Epithelial cell of esophagus (primary cell): ENCODE results near the gene GABRA4.

Experiments used
- DNase-seq: peaks from one replicate; pipeline ENCODE4 v3.0.0; 2010; ENCODE audit warnings: low read depth
- H3K4me3 ChIP-seq: 2 replicates; pipeline ENCODE4 v1.5.1; 2011; ENCODE audit warnings: mild to moderate bottlenecking, low read length, control low read depth
- TF ChIP-seq, protein P1 (sequence below): IDR thresholded peaks from 2 replicates; pipeline ENCODE4 v1.5.1; 2011; ENCODE audit warnings: low read depth, mild to moderate bottlenecking, low read length, control low read depth, inconsistent platforms; ENCODE audit not compliant: insufficient read depth; ENCODE audit errors: missing control alignments

Gene GABRA4

DNA sequence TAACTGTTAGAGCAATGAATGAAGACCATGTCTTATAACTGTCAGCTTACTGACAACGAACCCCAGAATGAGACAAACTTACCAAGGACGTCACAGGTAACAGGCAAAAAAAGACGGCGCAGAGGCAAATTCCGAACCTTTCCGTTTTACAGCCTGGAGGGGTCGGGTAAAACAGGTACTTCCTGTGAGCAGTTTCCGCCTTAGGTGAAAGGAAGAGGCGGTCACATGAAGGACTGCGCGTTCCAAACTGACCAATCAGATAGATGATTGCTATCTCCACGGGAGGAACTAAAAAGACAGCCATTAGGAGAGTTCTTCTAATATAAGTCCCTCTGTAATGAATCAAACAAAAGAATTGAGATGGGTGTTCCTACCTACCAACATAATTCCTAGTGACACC is 84.3 kb downstream of the GABRA4 start, which contains the start of gene COX7B2:
Gene COX7B2 (minus strand): TSS at position 168 of the 400 bp plus-strand sequence. CDS start 174,053 bp downstream, outside the sequence.
- DNase-seq, result no peak
- no peak within 1 kb of the TSS for H3K4me3 ChIP-seq
- TF ChIP-seq, protein P1, sequence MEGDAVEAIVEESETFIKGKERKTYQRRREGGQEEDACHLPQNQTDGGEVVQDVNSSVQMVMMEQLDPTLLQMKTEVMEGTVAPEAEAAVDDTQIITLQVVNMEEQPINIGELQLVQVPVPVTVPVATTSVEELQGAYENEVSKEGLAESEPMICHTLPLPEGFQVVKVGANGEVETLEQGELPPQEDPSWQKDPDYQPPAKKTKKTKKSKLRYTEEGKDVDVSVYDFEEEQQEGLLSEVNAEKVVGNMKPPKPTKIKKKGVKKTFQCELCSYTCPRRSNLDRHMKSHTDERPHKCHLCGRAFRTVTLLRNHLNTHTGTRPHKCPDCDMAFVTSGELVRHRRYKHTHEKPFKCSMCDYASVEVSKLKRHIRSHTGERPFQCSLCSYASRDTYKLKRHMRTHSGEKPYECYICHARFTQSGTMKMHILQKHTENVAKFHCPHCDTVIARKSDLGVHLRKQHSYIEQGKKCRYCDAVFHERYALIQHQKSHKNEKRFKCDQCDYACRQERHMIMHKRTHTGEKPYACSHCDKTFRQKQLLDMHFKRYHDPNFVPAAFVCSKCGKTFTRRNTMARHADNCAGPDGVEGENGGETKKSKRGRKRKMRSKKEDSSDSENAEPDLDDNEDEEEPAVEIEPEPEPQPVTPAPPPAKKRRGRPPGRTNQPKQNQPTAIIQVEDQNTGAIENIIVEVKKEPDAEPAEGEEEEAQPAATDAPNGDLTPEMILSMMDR, result no peak

DNA sequence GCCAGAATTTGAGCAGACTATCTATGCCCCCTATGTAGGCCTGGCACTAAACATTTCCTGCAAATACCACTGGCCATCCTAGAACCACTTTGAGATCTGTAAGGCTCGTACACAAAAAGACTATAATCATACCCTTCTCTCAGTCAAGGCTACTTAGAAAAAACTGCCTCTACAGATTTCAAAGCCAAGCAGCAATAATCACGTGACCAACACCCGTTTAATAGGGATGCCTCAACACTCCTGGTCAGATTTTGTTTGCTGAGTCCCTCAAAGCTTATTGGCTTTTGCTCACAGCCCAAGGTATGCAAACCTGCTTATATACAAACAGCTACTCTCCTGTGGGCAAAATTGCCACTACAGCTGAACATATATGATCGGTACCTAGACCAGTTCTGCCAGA is 85.2 kb downstream of the GABRA4 start:
- DNase-seq, result no peak
- H3K4me3 ChIP-seq, result no peak overlapping the region
- TF ChIP-seq, protein P1, result no peak

DNA sequence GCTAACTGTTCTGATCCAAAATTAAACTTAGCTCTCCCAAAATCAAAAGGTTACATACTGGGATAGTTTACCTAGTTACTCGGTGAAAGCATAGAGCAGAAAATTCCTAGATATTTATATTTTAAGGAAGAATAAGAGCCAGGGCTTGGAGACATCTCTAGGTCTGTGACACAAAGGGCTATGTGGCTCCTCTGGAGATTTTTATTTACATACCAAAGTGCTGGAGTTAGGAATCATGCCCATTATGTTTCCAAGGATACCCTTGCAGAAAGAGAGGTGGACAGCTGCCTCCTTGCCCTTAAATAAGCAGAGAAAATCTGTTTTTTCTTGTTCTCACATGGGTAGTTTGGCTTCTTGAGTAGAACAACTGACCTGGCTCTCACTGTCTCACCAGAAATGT is 93.3 kb downstream of the GABRA4 start:
- H3K4me3 ChIP-seq, result no peak overlapping the region
- TF ChIP-seq, protein P1, result no peak
- no peak for DNase-seq

DNA sequence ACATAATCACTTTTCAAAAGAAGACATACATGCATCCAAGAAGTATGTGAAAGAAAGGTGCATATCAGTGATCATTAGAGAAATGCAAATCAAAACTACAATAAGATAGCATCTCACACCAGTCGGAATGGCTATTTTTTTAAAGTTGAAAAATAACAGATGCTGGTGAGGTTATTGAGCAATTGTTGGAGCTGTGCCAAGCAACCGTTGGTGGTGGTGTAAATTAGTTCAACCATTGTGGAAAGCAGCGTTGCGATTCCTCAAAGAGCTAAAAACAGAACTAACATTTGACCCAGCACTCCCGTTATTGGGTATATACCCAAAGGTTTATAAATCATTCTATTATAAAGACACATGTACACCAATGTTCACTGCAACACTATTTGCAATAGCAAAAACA is 98.6 kb downstream of the GABRA4 start:
- TF ChIP-seq, protein P1, result no peak
- no peak for DNase-seq
- H3K4me3 ChIP-seq, result no peak overlapping the region

DNA sequence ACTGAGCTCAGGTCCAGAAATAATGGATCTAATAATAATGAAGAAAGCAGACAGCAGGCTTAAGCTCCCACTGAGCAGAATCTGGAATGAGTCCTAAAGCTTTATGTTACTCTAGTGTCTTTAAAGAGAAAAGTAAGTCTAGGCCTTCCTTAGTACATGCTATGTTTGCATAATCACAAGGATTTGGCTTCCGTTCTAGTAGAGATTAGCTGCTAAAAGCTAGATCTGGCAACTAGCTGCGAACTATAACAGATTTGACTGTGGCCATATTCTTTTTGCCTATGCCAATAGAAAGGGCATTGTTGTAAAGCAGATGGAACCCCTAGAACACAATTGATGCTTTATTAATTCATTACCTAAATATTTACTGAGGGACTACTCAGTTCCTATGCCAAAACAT is 103.3 kb downstream of the GABRA4 start:
- TF ChIP-seq, protein P1, result no peak
- DNase-seq, result no peak
- H3K4me3 ChIP-seq, result no peak overlapping the region

DNA sequence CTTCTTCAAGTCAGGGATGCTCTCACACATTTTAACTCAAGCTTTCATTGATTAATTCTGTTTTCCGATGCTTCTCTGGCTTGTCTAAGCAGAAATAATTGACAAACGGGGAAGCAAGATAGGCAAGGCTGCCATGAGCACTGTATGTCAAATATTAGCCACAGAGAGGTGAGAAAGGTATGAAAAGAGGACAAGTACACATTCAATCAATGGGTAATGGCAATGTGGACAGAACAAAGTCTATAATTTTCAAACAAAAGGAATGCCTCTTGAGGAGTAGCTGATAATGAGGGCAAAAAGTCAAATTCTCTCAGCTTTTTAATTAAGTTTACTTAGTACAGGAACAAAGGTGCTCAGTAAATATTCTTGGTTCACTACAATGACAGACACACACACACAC is 104.0 kb downstream of the GABRA4 start:
- no peak overlapping the region for H3K4me3 ChIP-seq
- TF ChIP-seq, protein P1, result no peak
- DNase-seq, result no peak

DNA sequence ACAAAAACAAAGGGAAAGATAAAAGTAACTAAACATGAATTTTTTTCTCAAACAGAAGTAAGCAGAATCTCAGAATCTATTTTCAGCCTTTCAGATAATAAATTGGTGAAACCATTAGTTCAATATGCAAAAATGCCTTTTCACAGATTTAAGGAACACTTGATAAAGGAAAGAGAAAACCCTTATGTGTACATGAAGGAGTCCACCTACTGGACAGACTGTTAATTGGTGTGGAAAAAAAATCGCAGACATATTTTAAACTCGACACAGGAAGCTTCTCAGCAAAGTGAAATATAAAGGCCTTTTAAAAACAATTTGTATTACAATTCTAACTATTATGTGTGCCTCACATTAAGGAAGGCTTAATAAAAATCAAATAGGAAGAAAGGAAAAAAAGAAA is 106.7 kb downstream of the GABRA4 start:
- TF ChIP-seq, protein P1, result peak; percentile 19
- H3K4me3 ChIP-seq, result no peak overlapping the region
- peak; percentile 13 for DNase-seq
